22Rv1 (cell line): Measurements from ENCODE around the gene ARTN.

ENCODE experiments used
- H3K27ac ChIP-seq: fragments of 450-650 bp; 2 replicates; pipeline ENCODE4 v1.5.1; 2017
- ZFX ChIP-seq: fragments of 450-650 bp; IDR thresholded peaks from 2 replicates; pipeline ENCODE4 v1.6.1; 2017; ENCODE audit warnings: antibody characterized with exemption, borderline replicate concordance
- TF ChIP-seq, protein P1 (sequence below): fragments of 450-650 bp; IDR thresholded peaks from 2 replicates; pipeline ENCODE4 v1.5.1; 2017; ENCODE audit warnings: mild to moderate bottlenecking

ARTN gene

DNA sequence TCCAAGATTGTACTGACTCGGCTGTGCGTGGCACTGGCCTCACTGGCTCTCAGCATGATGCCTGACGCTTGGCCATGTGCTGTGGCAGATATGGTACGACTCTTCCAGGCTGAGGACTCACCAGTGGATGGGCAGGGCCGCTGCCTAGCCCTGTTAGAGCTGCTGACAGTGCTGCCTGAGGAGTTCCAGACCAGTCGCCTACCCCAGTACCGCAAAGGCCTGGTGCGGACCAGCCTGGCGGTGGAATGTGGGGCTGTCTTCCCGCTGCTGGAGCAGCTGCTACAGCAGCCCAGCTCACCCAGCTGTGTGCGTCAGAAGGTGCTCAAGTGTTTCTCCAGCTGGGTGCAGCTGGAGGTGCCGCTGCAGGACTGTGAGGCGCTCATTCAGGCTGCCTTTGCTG is 16.1 kb downstream of the ARTN start:
- TF ChIP-seq, protein P1, sequence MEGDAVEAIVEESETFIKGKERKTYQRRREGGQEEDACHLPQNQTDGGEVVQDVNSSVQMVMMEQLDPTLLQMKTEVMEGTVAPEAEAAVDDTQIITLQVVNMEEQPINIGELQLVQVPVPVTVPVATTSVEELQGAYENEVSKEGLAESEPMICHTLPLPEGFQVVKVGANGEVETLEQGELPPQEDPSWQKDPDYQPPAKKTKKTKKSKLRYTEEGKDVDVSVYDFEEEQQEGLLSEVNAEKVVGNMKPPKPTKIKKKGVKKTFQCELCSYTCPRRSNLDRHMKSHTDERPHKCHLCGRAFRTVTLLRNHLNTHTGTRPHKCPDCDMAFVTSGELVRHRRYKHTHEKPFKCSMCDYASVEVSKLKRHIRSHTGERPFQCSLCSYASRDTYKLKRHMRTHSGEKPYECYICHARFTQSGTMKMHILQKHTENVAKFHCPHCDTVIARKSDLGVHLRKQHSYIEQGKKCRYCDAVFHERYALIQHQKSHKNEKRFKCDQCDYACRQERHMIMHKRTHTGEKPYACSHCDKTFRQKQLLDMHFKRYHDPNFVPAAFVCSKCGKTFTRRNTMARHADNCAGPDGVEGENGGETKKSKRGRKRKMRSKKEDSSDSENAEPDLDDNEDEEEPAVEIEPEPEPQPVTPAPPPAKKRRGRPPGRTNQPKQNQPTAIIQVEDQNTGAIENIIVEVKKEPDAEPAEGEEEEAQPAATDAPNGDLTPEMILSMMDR, result no peak
- no peak for TF ChIP-seq ZFX
- no peak overlapping the region for H3K27ac ChIP-seq

DNA sequence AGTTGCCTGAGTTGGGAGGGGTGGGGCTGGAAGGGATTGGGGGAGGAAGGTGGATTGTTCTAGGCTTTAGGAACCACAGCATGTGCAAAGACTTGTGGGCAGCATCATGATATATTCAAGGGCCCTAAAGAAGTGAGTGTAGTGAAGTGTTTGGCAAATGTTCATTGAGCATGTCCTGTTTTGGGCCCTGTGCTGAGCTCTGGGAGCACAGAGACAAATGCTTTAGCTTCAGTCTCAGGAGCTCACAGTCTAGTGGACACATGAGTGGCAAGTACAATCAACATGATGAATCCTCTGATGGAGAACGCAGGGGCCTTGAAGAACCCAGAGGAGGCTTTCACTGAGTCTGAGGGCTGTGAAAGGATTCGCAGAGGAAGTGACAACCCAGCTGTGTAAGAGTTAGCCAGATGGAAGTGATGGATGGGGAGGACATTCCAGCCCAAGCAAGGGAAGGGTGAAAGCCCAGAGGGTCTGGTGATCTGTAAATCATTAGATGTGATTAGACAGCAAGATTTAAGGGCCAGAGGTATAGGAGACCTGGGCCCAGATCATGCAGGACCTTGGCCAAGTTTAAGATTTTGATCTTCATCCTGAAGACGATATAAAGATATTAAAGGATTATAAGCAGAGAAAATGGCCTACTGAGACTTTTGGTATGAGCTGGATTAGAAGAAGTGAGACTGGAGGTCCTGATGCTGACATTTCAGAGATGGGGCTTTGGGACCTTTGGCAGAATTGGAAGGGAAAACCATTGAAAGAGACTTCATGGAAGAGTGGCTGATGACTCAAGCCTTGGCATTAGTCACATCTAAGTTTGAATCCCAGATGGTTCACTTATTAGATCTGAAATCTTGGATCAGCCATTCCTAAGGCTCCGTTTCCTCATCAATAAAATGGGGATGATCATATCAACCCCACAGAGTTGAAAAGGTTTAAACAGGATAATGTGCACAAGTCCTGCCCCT is 17.7 kb downstream of the ARTN start:
- TF ChIP-seq, protein P1, result no peak
- no peak for TF ChIP-seq ZFX
- H3K27ac ChIP-seq, result no peak overlapping the region

DNA sequence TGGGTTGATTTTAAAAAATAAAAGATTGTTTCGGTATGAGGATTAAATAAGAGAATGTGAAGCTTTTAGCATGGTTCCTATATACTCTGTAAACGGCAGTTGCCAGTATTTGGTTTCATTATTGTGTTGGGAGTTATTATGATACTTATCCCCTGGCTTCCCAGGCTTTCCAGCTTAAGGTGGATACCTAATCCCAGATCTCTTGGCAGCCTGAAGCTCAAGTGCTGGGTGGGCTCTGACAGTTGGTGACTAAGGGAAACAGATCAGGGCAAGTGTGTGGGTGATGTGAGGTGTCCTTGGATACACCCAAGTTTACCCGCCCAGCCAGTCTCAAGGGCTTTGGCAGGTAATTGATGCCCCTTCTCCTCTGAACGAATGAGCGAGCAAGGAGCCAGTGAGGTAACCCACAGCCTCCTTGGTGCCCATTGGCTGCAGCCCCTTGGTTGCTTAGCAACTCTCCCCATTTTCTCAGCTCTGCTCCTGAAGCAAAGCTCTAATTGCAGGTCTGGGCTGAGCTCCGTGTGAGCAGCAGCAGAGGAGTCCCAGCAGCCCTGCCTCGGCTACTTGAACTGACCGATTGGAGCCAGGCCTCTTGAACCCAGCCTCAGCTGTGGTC is 19.2 kb downstream of the ARTN start:
- TF ChIP-seq, protein P1, result no peak
- TF ChIP-seq ZFX, result no peak
- no peak overlapping the region for H3K27ac ChIP-seq

DNA sequence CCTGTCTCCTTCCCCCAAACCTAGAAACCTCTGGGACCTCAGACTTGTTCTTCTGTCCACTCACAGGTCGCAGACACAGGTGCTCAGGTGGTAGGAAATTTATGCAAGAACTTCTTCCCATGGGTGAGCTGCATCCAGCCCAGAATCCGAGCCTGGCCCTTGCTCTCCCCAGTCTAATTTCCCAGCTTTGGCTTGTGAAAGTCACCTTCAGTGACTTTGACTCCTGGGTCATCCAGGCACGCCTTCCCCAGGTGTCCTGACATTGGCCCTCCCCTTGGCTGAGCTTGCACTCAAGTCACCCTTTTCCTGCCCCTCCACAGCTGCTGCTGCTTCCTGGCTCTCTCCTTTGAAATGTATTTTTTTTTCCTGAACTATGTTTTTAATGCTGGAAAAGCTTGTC is 19.8 kb downstream of the ARTN start:
- no peak overlapping the region for H3K27ac ChIP-seq
- TF ChIP-seq, protein P1, result no peak
- no peak for TF ChIP-seq ZFX

DNA sequence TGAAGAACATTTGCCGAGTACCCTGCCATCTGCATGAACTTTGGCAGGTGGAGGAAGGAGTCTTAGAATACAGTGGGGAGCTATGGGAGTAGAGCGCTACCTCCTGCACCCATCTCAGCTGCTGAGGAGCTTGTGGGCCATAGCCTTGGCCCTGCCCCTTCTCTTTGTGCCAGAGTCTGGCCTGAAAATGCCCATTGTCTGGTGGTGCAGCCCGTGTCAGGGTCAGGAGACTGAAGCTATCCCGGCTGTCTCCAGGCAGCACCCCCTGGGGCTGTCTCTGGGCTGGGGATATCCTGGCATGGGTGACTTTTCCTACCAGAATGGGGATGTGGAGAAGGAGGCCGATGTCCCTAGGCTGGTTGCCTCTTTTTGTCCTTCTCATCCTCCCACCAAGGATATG is 20.4 kb downstream of the ARTN start:
- TF ChIP-seq, protein P1, result no peak
- H3K27ac ChIP-seq, result no peak overlapping the region

DNA sequence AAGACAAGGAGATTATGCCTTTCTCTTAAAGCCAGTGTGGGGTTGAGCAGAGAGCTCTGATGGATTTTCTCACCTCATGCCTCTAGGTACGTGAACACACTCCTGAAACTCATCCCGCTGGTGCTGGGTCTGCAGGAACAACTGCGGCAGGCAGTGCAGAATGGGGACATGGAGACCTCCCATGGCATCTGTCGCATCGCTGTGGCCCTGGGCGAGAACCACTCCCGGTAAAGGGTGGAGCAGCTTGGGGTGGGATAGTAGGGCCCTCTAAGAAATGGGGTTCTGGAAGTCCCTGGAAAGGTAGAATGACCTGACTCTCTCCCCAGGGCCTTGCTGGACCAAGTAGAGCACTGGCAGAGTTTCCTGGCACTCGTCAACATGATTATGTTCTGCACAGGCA is 22.6 kb downstream of the ARTN start:
- H3K27ac ChIP-seq, result no peak overlapping the region
- TF ChIP-seq, protein P1, result no peak
- TF ChIP-seq ZFX, result no peak
